B cell (primary cell): ENCODE results near the gene IRAK2. TPM values are rescaled to one million over a fixed set of nuclear protein-coding genes. Genes with fewer than 3 reads are reported as not detected.

Experiments used
- ATAC-seq: fragments of 200-7000 bp; cut with Tn5 transposase; one replicate; pipeline ENCODE4 v1.10.0; 2021; ENCODE audit warnings: low read depth, mild to moderate bottlenecking, moderate number of reproducible peaks, moderate library complexity
- CTCF ChIA-PET: fragments of 350-600 bp; sonication (Branson Sonifier 250); formaldehyde crosslinking; loops from one replicate; lab custom pipeline; 2021; ENCODE audit warnings: antibody characterized with exemption, inconsistent platforms; lab: Charles Lee
- POLR2A ChIA-PET: fragments of 350-600 bp; sonication (Branson Sonifier 250); formaldehyde crosslinking; loops from one replicate; lab custom pipeline; 2021; ENCODE audit warnings: antibody characterized with exemption; lab: Charles Lee
- DNase-seq: peaks from one replicate; pipeline ENCODE4 v3.0.0; 2013
- H2AFZ ChIP-seq: 2 replicates; pipeline ENCODE4 v1.6.1; 2012; ENCODE audit warnings: mild to moderate bottlenecking, low read depth, low read length; ENCODE audit not compliant: insufficient read depth, poor library complexity, severe bottlenecking
- H3K27ac ChIP-seq, 2 donors: 1 replicate in 1 of 2; 2 replicates in 1 of 2; pipeline ENCODE4 v1.5.1; 2012 to 2013; ENCODE audit warnings: low read length in 2 of 2, mild to moderate bottlenecking in 2 of 2, moderate library complexity in 1 of 2
- H3K27me3 ChIP-seq, 4 experiments: fragments of 200-600 bp in 1 of 4; sonication (generic) in 1 of 4; replicated peaks in 1 of 4; 1 replicate in 2 of 4; 2 replicates in 2 of 4; pipeline versions ENCODE4 v1.6.1 to v1.7.0; 2013 to 2016; ENCODE audit warnings: low read length in 3 of 4, mild to moderate bottlenecking in 2 of 4, mixed read lengths in 1 of 4, moderate library complexity in 1 of 4; ENCODE audit not compliant: insufficient read depth in 4 of 4, control insufficient read depth in 3 of 4; ENCODE audit errors: control extremely low read depth in 1 of 4
- H3K36me3 ChIP-seq, 2 experiments: replicated peaks in 1 of 2; 1 replicate in 1 of 2; 2 replicates in 1 of 2; pipeline versions ENCODE4 v1.6.1 to v1.7.1; 2013; ENCODE audit warnings: low read length in 1 of 2; ENCODE audit not compliant: insufficient read depth in 2 of 2, control insufficient read depth in 1 of 2; ENCODE audit errors: control extremely low read depth in 1 of 2, extremely low read depth in 1 of 2
- H3K4me1 ChIP-seq, 2 donors: fragments of 200-600 bp in 1 of 2; sonication (generic) in 1 of 2; 1 replicate in 1 of 2; 2 replicates in 1 of 2; pipeline versions ENCODE4 v1.5.1 to v1.6.1; 2013 to 2017; ENCODE audit warnings: low read length in 2 of 2; ENCODE audit not compliant: control insufficient read depth in 2 of 2, insufficient read depth in 2 of 2
- H3K4me2 ChIP-seq: replicated peaks from 2 replicates; pipeline ENCODE3; 2012; ENCODE audit warnings: mild to moderate bottlenecking, low read depth, low read length; ENCODE audit not compliant: poor library complexity, severe bottlenecking
- H3K4me3 ChIP-seq, 5 experiments: fragments of 200-600 bp in 1 of 5; sonication (generic) in 1 of 5; 1 replicate in 3 of 5; 2 replicates in 2 of 5; pipeline versions ENCODE4 v1.5.1 to v1.7.0; 2011 to 2016; ENCODE audit warnings: low read length in 4 of 5, mild to moderate bottlenecking in 4 of 5, low read depth in 2 of 5, control low read depth in 1 of 5, moderate library complexity in 1 of 5; ENCODE audit not compliant: insufficient read depth in 1 of 5; ENCODE audit errors: control extremely low read depth in 1 of 5, extremely low read depth in 1 of 5
- H3K79me2 ChIP-seq: fragments of 200-600 bp; sonication (generic); one replicate; pipeline ENCODE4 v1.6.0; 2016; ENCODE audit warnings: low read length; ENCODE audit not compliant: control insufficient read depth, insufficient read depth
- H3K9ac ChIP-seq: fragments of 200-600 bp; sonication (generic); 2 replicates; pipeline ENCODE4 v1.6.1; 2017; ENCODE audit warnings: mild to moderate bottlenecking, low read length, moderate library complexity
- H3K9me3 ChIP-seq, 3 donors: one replicate each; pipeline versions ENCODE4 v1.6.1 to v1.7.1; 2013; ENCODE audit warnings: low read length in 2 of 3; ENCODE audit not compliant: control insufficient read depth in 2 of 3, insufficient read depth in 1 of 3; ENCODE audit errors: control extremely low read depth in 1 of 3
- H4K20me1 ChIP-seq: 2 replicates; pipeline ENCODE4 v1.6.0; 2012; ENCODE audit warnings: mild to moderate bottlenecking, low read length; ENCODE audit not compliant: insufficient read depth, control insufficient read depth, poor library complexity, severe bottlenecking
- H3K27ac Mint-ChIP-seq: one replicate; pipeline ENCODE4 v1.8.0; 2021; ENCODE audit warnings: mixed read lengths
- H3K27me3 Mint-ChIP-seq: one replicate; pipeline ENCODE4 v1.8.0; 2021; ENCODE audit warnings: mixed read lengths
- H3K4me1 Mint-ChIP-seq: one replicate; pipeline ENCODE4 v1.8.0; 2021; ENCODE audit warnings: mixed read lengths
- H3K4me3 Mint-ChIP-seq: one replicate; pipeline ENCODE4 v1.8.0; 2021; ENCODE audit warnings: mixed read lengths
- H3K9me3 Mint-ChIP-seq: one replicate; pipeline ENCODE4 v1.8.0; 2022; ENCODE audit warnings: mixed read lengths; ENCODE audit not compliant: insufficient read depth
- EZH2 ChIP-seq: IDR thresholded peaks from 2 replicates; pipeline ENCODE4 v1.6.1; 2012; ENCODE audit warnings: borderline replicate concordance, low read depth, mild to moderate bottlenecking, moderate library complexity, low read length; ENCODE audit not compliant: insufficient read depth, poor library complexity, severe bottlenecking
- WGBS: methylation state at CpG from one replicate; pipeline ENCODE4 v1.1.5; 2013; ENCODE audit warnings: missing lambda C conversion rate; ENCODE audit not compliant: insufficient coverage; 5-methylcytosine and 5-hydroxymethylcytosine counted together
- intact Hi-C: fragments of 100-400 bp; cut with micrococcal nuclease; formaldehyde crosslinking; loops from one replicate; pipeline ENCODE4 v1.10.0; 2022
- polyA plus RNA-seq: library from polyadenylated mRNA; depleted of rRNA; stranded (reverse); fragments of >200 nt; gene quantifications from 2 replicates; pipeline ENCODE4 v1.2.3, GENCODE V29; 2012
- total RNA-seq, 2 donors: library from RNA; stranded (reverse); fragments of 120-200 nt in 1 of 2; gene quantifications; 1 replicate in 1 of 2; 2 replicates in 1 of 2; pipeline versions ENCODE4 v1.2.3 to v1.2.4, GENCODE V29; 2013 to 2022
- TF ChIP-seq, protein P1 (sequence below): fragments of 200-600 bp; IDR thresholded peaks from one replicate; pipeline ENCODE4 v1.8.0; 2022; ENCODE audit warnings: antibody characterized with exemption, mild to moderate bottlenecking

Gene IRAK2
- total and polyA plus RNA-seq, 2 donors (not counting 1 experiment from before 2014, with no cell fraction given): 11.8 to 23.2 TPM

- no peak overlapping the region for H3K9ac ChIP-seq
Observed at GRCh38 chr3:10242182-10243065, 77.7 kb downstream of the IRAK2 start.

More at GRCh38 chr3:10242182-10243065, 77.7 kb downstream of the IRAK2 start:
- Histone ChIP-seq H2AFZ (no peak overlapping the region), H4K20me1 (no peaks in the 10 kb centered on the region), H3K79me2 (peaks cover 4% of the 10 kb centered on the region), H3K9me3 (peaks cover 5 to 17% (median 11%) of the 10 kb centered on the region in 3 donors), H3K36me3 (peaks cover 3 to 28% of the 10 kb centered on the region in 2 experiments), H3K27me3 (no peaks in the 10 kb centered on the region), H3K4me2 (no peak overlapping the region), H3K4me3 (no peak overlapping the region), H3K4me1 (peaks cover under 1 to 13% of the 10 kb centered on the region in 2 donors), H3K27ac (no peak overlapping the region)
- Mint-ChIP-seq H3K4me1 (peaks cover 10% of the 10 kb centered on the region), H3K27me3 (no peaks in the 10 kb centered on the region), H3K9me3 (peaks cover 9% of the 10 kb centered on the region), H3K27ac (peak overlapping the region; percentile 2), H3K4me3 (no peak overlapping the region)
- no peak for DNase-seq
- WGBS: 20% methylated on average over 2 of the region's 7 CpGs
- ChIA-PET CTCF (interaction anchor here (0.7 to 1.1 kb wide), 2 partner anchors 10 to 501 kb away, joined by 3 to 4 read pairs; no protein-coding TSS in a partner anchor), POLR2A (interaction anchor here (0.6 to 0.7 kb wide), 2 partner anchors 21 to 107 kb away, joined by 4 to 8 read pairs; no protein-coding TSS in a partner anchor)
- ATAC-seq: peak; percentile 33
- TF ChIP-seq, protein P1, sequence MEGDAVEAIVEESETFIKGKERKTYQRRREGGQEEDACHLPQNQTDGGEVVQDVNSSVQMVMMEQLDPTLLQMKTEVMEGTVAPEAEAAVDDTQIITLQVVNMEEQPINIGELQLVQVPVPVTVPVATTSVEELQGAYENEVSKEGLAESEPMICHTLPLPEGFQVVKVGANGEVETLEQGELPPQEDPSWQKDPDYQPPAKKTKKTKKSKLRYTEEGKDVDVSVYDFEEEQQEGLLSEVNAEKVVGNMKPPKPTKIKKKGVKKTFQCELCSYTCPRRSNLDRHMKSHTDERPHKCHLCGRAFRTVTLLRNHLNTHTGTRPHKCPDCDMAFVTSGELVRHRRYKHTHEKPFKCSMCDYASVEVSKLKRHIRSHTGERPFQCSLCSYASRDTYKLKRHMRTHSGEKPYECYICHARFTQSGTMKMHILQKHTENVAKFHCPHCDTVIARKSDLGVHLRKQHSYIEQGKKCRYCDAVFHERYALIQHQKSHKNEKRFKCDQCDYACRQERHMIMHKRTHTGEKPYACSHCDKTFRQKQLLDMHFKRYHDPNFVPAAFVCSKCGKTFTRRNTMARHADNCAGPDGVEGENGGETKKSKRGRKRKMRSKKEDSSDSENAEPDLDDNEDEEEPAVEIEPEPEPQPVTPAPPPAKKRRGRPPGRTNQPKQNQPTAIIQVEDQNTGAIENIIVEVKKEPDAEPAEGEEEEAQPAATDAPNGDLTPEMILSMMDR: no peak
- no peak for TF ChIP-seq EZH2
- intact Hi-C loops: no loop called here
